HEK293 (cell line): Measurements from ENCODE around the gene MYOM3.

Experiments used
- CTCF ChIA-PET: fragments of 350-600 bp; formaldehyde crosslinking; extraction: SDS; loops from one replicate; lab custom pipeline; 2021; ENCODE audit warnings: antibody characterized with exemption; lab: Yijun Ruan, JAX
- POLR2A ChIA-PET: fragments of 300-600 bp; formaldehyde crosslinking; extraction: SDS; loops from one replicate; lab custom pipeline; 2020; ENCODE audit warnings: antibody characterized with exemption, inconsistent platforms; lab: Yijun Ruan, JAX
- H3K27ac ChIP-seq: fragments of 200-500 bp; sonication (Bioruptor generic); 2 replicates; pipeline ENCODE4 v1.5.1; 2014; ENCODE audit warnings: low read depth, low read length, control low read depth, inconsistent platforms; ENCODE audit errors: extremely low read depth
- H3K36me3 ChIP-seq, 2 experiments: fragments of 200-500 bp in 1 of 2; sonication (Bioruptor generic) in 1 of 2; 1 replicate in 1 of 2; 2 replicates in 1 of 2; pipeline ENCODE4 v1.5.1; 2014 to 2017; ENCODE audit warnings: inconsistent platforms in 2 of 2, low read length in 2 of 2; ENCODE audit not compliant: control insufficient read depth in 2 of 2, insufficient read depth in 1 of 2
- H3K4me1 ChIP-seq: fragments of 200-500 bp; sonication (Bioruptor generic); 2 replicates; pipeline ENCODE4 v1.5.1; 2014; ENCODE audit warnings: mild to moderate bottlenecking, low read length, inconsistent platforms; ENCODE audit not compliant: control insufficient read depth, insufficient read depth
- H3K4me3 ChIP-seq: 2 replicates; pipeline ENCODE4 v1.5.1; 2011; ENCODE audit warnings: low read depth, mild to moderate bottlenecking, control low read depth, low read length, moderate library complexity
- H3K9me3 ChIP-seq: fragments of 200-500 bp; sonication (Bioruptor generic); 2 replicates; pipeline ENCODE4 v1.5.1; 2014; ENCODE audit warnings: low read depth, low read length, inconsistent platforms; ENCODE audit not compliant: control insufficient read depth, insufficient read depth
- KLF8 ChIP-seq: fragments of 450-650 bp; formaldehyde crosslinking; IDR thresholded peaks from 2 replicates; pipeline ENCODE4 v1.5.1; 2016; ENCODE audit warnings: missing biosample characterization, missing genetic modification characterization
- PRDM1 ChIP-seq: fragments of 450-650 bp; formaldehyde crosslinking; IDR thresholded peaks from 2 replicates; pipeline ENCODE4; 2016; ENCODE audit warnings: missing biosample characterization, missing genetic modification characterization
- RBAK ChIP-seq: fragments of 450-650 bp; formaldehyde crosslinking; IDR thresholded peaks from 2 replicates; pipeline ENCODE4 v1.5.1; 2016; ENCODE audit warnings: missing biosample characterization, missing genetic modification characterization
- TCF7L2 ChIP-seq: IDR thresholded peaks from 2 replicates; pipeline ENCODE4 v1.6.1; 2011; ENCODE audit warnings: low read depth, mild to moderate bottlenecking, inconsistent platforms, low read length, moderate library complexity, borderline replicate concordance
- ZNF114 ChIP-seq: fragments of 450-650 bp; formaldehyde crosslinking; IDR thresholded peaks from 2 replicates; pipeline ENCODE4 v1.5.0; 2017; ENCODE audit warnings: missing biosample characterization, missing genetic modification characterization
- ZNF138 ChIP-seq: fragments of 450-650 bp; formaldehyde crosslinking; IDR thresholded peaks from 2 replicates; pipeline ENCODE4 v1.5.1; 2016; ENCODE audit warnings: missing biosample characterization, missing genetic modification characterization, borderline replicate concordance
- ZNF175 ChIP-seq: fragments of 450-650 bp; formaldehyde crosslinking; IDR thresholded peaks from 2 replicates; pipeline ENCODE4 v1.5.1; 2016; ENCODE audit warnings: missing biosample characterization, missing genetic modification characterization
- ZNF221 ChIP-seq: fragments of 450-650 bp; formaldehyde crosslinking; IDR thresholded peaks from 2 replicates; pipeline ENCODE4 v1.5.1; 2017; ENCODE audit warnings: missing biosample characterization, missing genetic modification characterization, borderline replicate concordance
- ZNF274 ChIP-seq, 2 experiments: fragments of 200-500 bp in 1 of 2; fragments of 450-650 bp in 1 of 2; sonication (Bioruptor generic) in 1 of 2; formaldehyde crosslinking in 1 of 2; IDR thresholded peaks; 2 replicates each; pipeline versions ENCODE4 v1.5.1 to v1.6.1; 2014 to 2016; ENCODE audit warnings: borderline replicate concordance in 1 of 2, inconsistent platforms in 1 of 2, low read length in 1 of 2, missing biosample characterization in 1 of 2, missing genetic modification characterization in 1 of 2
- ZNF423 ChIP-seq: fragments of 450-650 bp; formaldehyde crosslinking; IDR thresholded peaks from 2 replicates; pipeline ENCODE4 v1.5.1; 2016; ENCODE audit warnings: missing biosample characterization, missing genetic modification characterization
- ZNF426 ChIP-seq: fragments of 450-650 bp; formaldehyde crosslinking; IDR thresholded peaks from 2 replicates; pipeline ENCODE4 v1.5.1; 2017; ENCODE audit warnings: missing biosample characterization, missing genetic modification characterization, mild to moderate bottlenecking, inconsistent platforms, moderate library complexity
- ZNF48 ChIP-seq: fragments of 450-650 bp; formaldehyde crosslinking; IDR thresholded peaks from 2 replicates; pipeline ENCODE4 v1.5.1; 2016; ENCODE audit warnings: missing biosample characterization, missing genetic modification characterization
- ZNF555 ChIP-seq: fragments of 450-650 bp; formaldehyde crosslinking; conservative IDR thresholded peaks from 2 replicates; pipeline ENCODE4 v1.5.1; 2017; ENCODE audit warnings: missing biosample characterization, mild to moderate bottlenecking, missing genetic modification characterization, inconsistent platforms
- ZNF596 ChIP-seq: fragments of 450-650 bp; IDR thresholded peaks from 2 replicates; pipeline ENCODE4 v1.5.0; 2018; ENCODE audit warnings: missing biosample characterization, mild to moderate bottlenecking, missing genetic modification characterization, moderate library complexity
- ZNF76 ChIP-seq: fragments of 450-650 bp; formaldehyde crosslinking; IDR thresholded peaks from 2 replicates; pipeline ENCODE4; 2016; ENCODE audit warnings: low read depth, missing biosample characterization, missing genetic modification characterization, borderline replicate concordance
- ZNF791 ChIP-seq: fragments of 450-650 bp; formaldehyde crosslinking; IDR thresholded peaks from 2 replicates; pipeline ENCODE4 v1.5.1; 2016; ENCODE audit warnings: missing biosample characterization, missing genetic modification characterization
- ZSCAN30 ChIP-seq: fragments of 450-650 bp; IDR thresholded peaks from 2 replicates; pipeline ENCODE4 v1.5.1; 2018; ENCODE audit warnings: missing biosample characterization, mild to moderate bottlenecking, missing genetic modification characterization, moderate library complexity
- TF ChIP-seq, protein P1 (sequence below): fragments of 450-650 bp; formaldehyde crosslinking; IDR thresholded peaks from 2 replicates; pipeline ENCODE4 v1.5.1; 2017; ENCODE audit warnings: missing biosample characterization, missing genetic modification characterization
- TF ChIP-seq, protein P2 (sequence below): fragments of 450-650 bp; formaldehyde crosslinking; IDR thresholded peaks from 2 replicates; pipeline ENCODE4 v1.5.1; 2016; ENCODE audit warnings: missing biosample characterization, missing genetic modification characterization, low read depth
- TF ChIP-seq, protein P3 (sequence below): fragments of 450-650 bp; formaldehyde crosslinking; IDR thresholded peaks from 2 replicates; pipeline ENCODE4 v1.5.1; 2017; ENCODE audit warnings: missing biosample characterization, missing genetic modification characterization
- TF ChIP-seq, protein P4 (sequence below): fragments of 450-650 bp; formaldehyde crosslinking; IDR thresholded peaks from 2 replicates; pipeline ENCODE4 v1.5.1; 2016; ENCODE audit warnings: missing biosample characterization, missing genetic modification characterization
- TF ChIP-seq, protein P5 (sequence below): fragments of 450-650 bp; formaldehyde crosslinking; IDR thresholded peaks from 2 replicates; pipeline ENCODE4 v1.5.1; 2016; ENCODE audit warnings: missing biosample characterization, missing genetic modification characterization
- TF ChIP-seq, protein P6 (sequence below): fragments of 450-650 bp; formaldehyde crosslinking; IDR thresholded peaks from 2 replicates; pipeline ENCODE4 v1.5.1; 2016; ENCODE audit warnings: missing biosample characterization, missing genetic modification characterization

MYOM3 gene

DNA sequence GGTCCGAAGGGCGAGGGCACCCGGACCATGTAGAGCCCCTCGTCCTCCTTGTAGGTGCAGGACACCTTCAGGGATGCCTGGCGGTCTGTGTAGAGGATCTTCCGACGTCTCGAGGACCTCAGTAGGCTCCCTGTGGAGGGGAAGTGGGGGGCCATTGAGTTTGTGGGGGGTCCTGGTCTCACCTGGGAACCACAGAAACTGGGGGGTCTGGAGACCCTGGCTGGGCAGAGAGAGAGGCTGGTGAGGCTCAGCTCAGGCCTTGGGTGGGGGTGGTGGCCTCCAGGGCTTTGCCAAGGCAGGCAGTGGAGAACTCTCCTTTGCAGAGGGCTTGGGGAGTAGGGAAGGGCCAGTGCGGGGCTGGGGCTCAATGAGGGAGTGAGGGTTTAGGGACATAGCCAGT is 19.0 kb downstream of the MYOM3 start:
- no peaks in the 10 kb centered on the region for H3K36me3 ChIP-seq
- no peaks in the 10 kb centered on the region for H3K9me3 ChIP-seq
- ChIA-PET POLR2A (no interaction called here), CTCF (interaction anchor here (0.6 kb wide), 1 partner anchor 85 kb away, joined by 5 read pairs; no protein-coding TSS in a partner anchor)
- no peak overlapping the region for H3K4me3 ChIP-seq
- H3K4me1 ChIP-seq, result no peaks in the 10 kb centered on the region
- no peak overlapping the region for H3K27ac ChIP-seq
- TF ChIP-seq ZNF791 (tag by site-specific recombination) (no peak), RBAK (tag by site-specific recombination) (no peak), TCF7L2 (no peak), ZNF555 (tag by site-specific recombination) (no peak), PRDM1 (tag by site-specific recombination) (no peak), ZNF423 (tag by site-specific recombination) (no peak), ZNF175 (no peak), ZNF114 (tag by site-specific recombination) (no peak), ZSCAN30 (tag by site-specific recombination) (no peak), ZNF76 (tag by site-specific recombination) (no peak), ZNF274 (IDR thresholded peaks at IDR 0.05; ENCODE audit: low read length) (no peak), ZNF274 (tag by site-specific recombination; IDR thresholded peaks at IDR 0.05; ENCODE audit: borderline replicate concordance) (no peak), ZNF426 (tag by site-specific recombination) (no peak)
- TF ChIP-seq, protein P1, sequence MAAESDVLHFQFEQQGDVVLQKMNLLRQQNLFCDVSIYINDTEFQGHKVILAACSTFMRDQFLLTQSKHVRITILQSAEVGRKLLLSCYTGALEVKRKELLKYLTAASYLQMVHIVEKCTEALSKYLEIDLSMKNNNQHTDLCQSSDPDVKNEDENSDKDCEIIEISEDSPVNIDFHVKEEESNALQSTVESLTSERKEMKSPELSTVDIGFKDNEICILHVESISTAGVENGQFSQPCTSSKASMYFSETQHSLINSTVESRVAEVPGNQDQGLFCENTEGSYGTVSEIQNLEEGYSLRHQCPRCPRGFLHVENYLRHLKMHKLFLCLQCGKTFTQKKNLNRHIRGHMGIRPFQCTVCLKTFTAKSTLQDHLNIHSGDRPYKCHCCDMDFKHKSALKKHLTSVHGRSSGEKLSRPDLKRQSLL (tag by site-specific recombination), result no peak
- TF ChIP-seq, protein P2, sequence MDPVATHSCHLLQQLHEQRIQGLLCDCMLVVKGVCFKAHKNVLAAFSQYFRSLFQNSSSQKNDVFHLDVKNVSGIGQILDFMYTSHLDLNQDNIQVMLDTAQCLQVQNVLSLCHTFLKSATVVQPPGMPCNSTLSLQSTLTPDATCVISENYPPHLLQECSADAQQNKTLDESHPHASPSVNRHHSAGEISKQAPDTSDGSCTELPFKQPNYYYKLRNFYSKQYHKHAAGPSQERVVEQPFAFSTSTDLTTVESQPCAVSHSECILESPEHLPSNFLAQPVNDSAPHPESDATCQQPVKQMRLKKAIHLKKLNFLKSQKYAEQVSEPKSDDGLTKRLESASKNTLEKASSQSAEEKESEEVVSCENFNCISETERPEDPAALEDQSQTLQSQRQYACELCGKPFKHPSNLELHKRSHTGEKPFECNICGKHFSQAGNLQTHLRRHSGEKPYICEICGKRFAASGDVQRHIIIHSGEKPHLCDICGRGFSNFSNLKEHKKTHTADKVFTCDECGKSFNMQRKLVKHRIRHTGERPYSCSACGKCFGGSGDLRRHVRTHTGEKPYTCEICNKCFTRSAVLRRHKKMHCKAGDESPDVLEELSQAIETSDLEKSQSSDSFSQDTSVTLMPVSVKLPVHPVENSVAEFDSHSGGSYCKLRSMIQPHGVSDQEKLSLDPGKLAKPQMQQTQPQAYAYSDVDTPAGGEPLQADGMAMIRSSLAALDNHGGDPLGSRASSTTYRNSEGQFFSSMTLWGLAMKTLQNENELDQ (tag by site-specific recombination), result no peak
- TF ChIP-seq, protein P3, sequence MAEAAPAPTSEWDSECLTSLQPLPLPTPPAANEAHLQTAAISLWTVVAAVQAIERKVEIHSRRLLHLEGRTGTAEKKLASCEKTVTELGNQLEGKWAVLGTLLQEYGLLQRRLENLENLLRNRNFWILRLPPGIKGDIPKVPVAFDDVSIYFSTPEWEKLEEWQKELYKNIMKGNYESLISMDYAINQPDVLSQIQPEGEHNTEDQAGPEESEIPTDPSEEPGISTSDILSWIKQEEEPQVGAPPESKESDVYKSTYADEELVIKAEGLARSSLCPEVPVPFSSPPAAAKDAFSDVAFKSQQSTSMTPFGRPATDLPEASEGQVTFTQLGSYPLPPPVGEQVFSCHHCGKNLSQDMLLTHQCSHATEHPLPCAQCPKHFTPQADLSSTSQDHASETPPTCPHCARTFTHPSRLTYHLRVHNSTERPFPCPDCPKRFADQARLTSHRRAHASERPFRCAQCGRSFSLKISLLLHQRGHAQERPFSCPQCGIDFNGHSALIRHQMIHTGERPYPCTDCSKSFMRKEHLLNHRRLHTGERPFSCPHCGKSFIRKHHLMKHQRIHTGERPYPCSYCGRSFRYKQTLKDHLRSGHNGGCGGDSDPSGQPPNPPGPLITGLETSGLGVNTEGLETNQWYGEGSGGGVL (tag by site-specific recombination), result no peak
- TF ChIP-seq, protein P4, sequence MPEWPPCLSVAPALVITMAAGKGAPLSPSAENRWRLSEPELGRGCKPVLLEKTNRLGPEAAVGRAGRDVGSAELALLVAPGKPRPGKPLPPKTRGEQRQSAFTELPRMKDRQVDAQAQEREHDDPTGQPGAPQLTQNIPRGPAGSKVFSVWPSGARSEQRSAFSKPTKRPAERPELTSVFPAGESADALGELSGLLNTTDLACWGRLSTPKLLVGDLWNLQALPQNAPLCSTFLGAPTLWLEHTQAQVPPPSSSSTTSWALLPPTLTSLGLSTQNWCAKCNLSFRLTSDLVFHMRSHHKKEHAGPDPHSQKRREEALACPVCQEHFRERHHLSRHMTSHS (tag by site-specific recombination), result no peak
- TF ChIP-seq, protein P5, sequence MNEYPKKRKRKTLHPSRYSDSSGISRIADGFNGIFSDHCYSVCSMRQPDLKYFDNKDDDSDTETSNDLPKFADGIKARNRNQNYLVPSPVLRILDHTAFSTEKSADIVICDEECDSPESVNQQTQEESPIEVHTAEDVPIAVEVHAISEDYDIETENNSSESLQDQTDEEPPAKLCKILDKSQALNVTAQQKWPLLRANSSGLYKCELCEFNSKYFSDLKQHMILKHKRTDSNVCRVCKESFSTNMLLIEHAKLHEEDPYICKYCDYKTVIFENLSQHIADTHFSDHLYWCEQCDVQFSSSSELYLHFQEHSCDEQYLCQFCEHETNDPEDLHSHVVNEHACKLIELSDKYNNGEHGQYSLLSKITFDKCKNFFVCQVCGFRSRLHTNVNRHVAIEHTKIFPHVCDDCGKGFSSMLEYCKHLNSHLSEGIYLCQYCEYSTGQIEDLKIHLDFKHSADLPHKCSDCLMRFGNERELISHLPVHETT (tag by site-specific recombination), result no peak

DNA sequence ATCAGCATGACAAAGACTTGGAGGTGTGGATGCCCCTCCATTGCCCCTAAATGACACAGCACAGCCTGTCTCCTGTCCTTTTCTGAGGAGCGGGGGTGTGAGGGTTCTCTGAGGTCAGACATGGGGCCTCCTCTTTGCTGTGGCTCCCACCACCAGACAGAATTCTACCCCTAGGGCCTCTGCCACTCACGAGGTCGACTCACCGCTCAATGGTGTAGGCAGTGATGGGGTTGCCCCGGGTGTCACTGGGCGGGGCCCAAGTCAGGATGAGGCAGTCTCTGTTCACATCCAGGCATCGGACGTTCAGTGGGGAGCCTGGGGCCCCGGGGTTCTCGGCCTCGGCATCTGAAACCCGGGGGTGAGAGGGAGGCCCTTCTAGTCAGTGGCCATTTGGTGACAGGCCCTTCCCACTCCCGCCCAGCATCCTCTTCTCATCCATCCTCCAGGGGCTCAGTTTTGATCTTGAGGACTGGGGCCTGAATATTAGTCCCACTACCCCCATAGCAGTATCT is 19.9 kb downstream of the MYOM3 start:
- no peak for TF ChIP-seq ZNF596 (tag by site-specific recombination)
- TF ChIP-seq ZNF221, result no peak
- TF ChIP-seq ZNF48, result no peak
- no peak for TF ChIP-seq ZNF138
- no peak for TF ChIP-seq KLF8 (tag by site-specific recombination)
- TF ChIP-seq, protein P6, sequence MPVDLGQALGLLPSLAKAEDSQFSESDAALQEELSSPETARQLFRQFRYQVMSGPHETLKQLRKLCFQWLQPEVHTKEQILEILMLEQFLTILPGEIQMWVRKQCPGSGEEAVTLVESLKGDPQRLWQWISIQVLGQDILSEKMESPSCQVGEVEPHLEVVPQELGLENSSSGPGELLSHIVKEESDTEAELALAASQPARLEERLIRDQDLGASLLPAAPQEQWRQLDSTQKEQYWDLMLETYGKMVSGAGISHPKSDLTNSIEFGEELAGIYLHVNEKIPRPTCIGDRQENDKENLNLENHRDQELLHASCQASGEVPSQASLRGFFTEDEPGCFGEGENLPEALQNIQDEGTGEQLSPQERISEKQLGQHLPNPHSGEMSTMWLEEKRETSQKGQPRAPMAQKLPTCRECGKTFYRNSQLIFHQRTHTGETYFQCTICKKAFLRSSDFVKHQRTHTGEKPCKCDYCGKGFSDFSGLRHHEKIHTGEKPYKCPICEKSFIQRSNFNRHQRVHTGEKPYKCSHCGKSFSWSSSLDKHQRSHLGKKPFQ, result no peak
- no peak overlapping the region for H3K4me3 ChIP-seq
- ChIA-PET POLR2A (no interaction called here), CTCF (no interaction called here)
- no peak overlapping the region for H3K27ac ChIP-seq
- H3K9me3 ChIP-seq, result no peaks in the 10 kb centered on the region
- no peaks in the 10 kb centered on the region for H3K4me1 ChIP-seq
- H3K36me3 ChIP-seq, result no peaks in the 10 kb centered on the region
